Pancreas (tissue), 10 donors: ENCODE results near the gene RNF152. TPM values are rescaled to one million over a fixed set of nuclear protein-coding genes. Genes with fewer than 3 reads are reported as not detected.
A peak's percentile ranks its signal among the peaks of the same experiment; 100 is the strongest.

ENCODE experiments used
- ATAC-seq, 4 donors: fragments of 200-7000 bp; cut with Tn5 transposase; one replicate each; pipeline versions ENCODE4 v1.8.0 to v1.9.1; 2020; ENCODE audit warnings: mild to moderate bottlenecking in 4 of 4, moderate library complexity in 4 of 4
- DNase-seq, 6 donors: peaks; one replicate each; pipeline ENCODE4 v3.0.0-alpha.2; 2020
- FAIRE-seq: peaks from 2 replicates; lab custom pipeline; 2012; peaks lifted over from hg19 to GRCh38; lab: Jason Lieb, UNC
- H3K27ac ChIP-seq, 4 donors: fragments of 200-600 bp; sonication (generic); 1 replicate in 3 of 4; 2 replicates in 1 of 4; pipeline versions ENCODE4 v1.5.0 to v1.8.0; 2020
- H3K27me3 ChIP-seq, 4 donors: fragments of 200-600 bp; one replicate each; pipeline ENCODE4 v1.8.0; 2021
- H3K36me3 ChIP-seq, 3 donors: fragments of 200-600 bp; sonication (generic) in 1 of 3; one replicate each; pipeline versions ENCODE4 v1.5.0 to v1.8.0; 2020 to 2021
- H3K4me1 ChIP-seq, 3 donors: fragments of 200-600 bp; one replicate each; pipeline ENCODE4 v1.8.0; 2021
- H3K4me3 ChIP-seq, 4 donors: fragments of 200-600 bp; sonication (generic) in 2 of 4; one replicate each; pipeline versions ENCODE4 v1.5.0 to v1.8.0; 2020 to 2021
- H3K9me3 ChIP-seq, 4 donors: fragments of 200-600 bp; one replicate each; pipeline ENCODE4 v1.8.0; 2021
- CTCF ChIP-seq, 4 donors: fragments of 200-600 bp; sonication (generic) in 3 of 4; IDR thresholded peaks; one replicate each; pipeline versions ENCODE4 v1.5.0 to v1.8.0; 2021; ENCODE audit warnings: antibody characterized with exemption in 4 of 4
- WGBS, 2 donors: extraction: QIAGEN DNeasy Blood & Tissue Kit; methylation state at CpG; one replicate each; pipeline ENCODE4 v1.1.7; 2013; 5-methylcytosine and 5-hydroxymethylcytosine counted together
- intact Hi-C, 3 donors: fragments of 100-400 bp; cut with DNase I; formaldehyde crosslinking; loops; one replicate each; pipeline versions ENCODE4 v1.11.1 to v1.14.2; 2022
- polyA plus RNA-seq, 2 donors: library from polyadenylated mRNA; stranded (reverse); fragments of 200-250 nt; gene quantifications; one replicate each; pipeline ENCODE4 v1.2.3, GENCODE V29; 2013
- total RNA-seq, 6 donors: library from RNA; stranded (reverse); fragmentation: NEBNext Ultra II Directional in 4 of 6; extraction: Animal tissue kit (Norgen Biotek cat#: 25700) in 4 of 6; gene quantifications; one replicate each; pipeline versions ENCODE4 v1.2.1 to v1.2.4, GENCODE V29; 2021 to 2023
- donor health status: healthy with polysubstance abuse.
- donor health status: DM: no; HTN: no; CAD: no; lungs with moderate emphysema.
- donor health status: DM: no; HTN: no; CAD: no.
- donor health status: control.
- donor health status: control.
- donor health status: Bipolar disorder and iron deficiency.
- donor health status: DM: yes; HTN: yes; CAD: no.
- donor health status: DM: no; HTN: no; CAD: no.
- donor health status: DM: no; HTN: no; CAD: no.
- donor health status: DM: yes; HTN: yes; CAD: no.

The RNF152 gene
- total and polyA plus RNA-seq, 8 donors = 0.91 to 7.2 (median 4.8) TPM

- intact Hi-C loops = loop anchor here in 2 of 3 donors (10.0 kb wide), 2 partner anchors 261 to 311 kb away; no protein-coding TSS in a partner anchor
- FAIRE-seq = no peak
- H3K27ac ChIP-seq = no peak overlapping the region
These were observed 3.3 kb upstream of the RNF152 start for GRCh38 chr18:61896118-61896517.

GRCh38 chr18:61894751-61895524 lies 2.1 kb upstream of the RNF152 start:
- H3K36me3 ChIP-seq = no peaks in the 10 kb centered on the region
- DNase-seq = no peak
- intact Hi-C loops = loop anchor here in 2 of 3 donors (5.0 to 10.0 kb wide), 3 partner anchors 253 to 310 kb away; no protein-coding TSS in a partner anchor
- no peaks in the 10 kb centered on the region for H3K4me1 ChIP-seq
- H3K9me3 ChIP-seq = no peaks in the 10 kb centered on the region
- H3K27ac ChIP-seq = peak overlapping the region in 3 of 4 donors; percentile 29 to 79 (median 76)
- H3K27me3 ChIP-seq = no peaks in the 10 kb centered on the region
- TF ChIP-seq CTCF (IDR thresholded peaks at IDR 0.05) = no peak
- peak overlapping the region; percentile 65 to 87 (median 80) for H3K4me3 ChIP-seq
- FAIRE-seq = no peak
- no peak for ATAC-seq
- 30 to 31% methylated on average over 26 to 28 of the region's 28 CpGs for WGBS, 2 donors

More at GRCh38 chr18:61896118-61896517, 3.3 kb upstream of the RNF152 start:
- WGBS, 2 donors = 89 to 100% methylated on average over 1 of the region's 1 CpG
- Histone ChIP-seq H3K4me1 (no peaks in the 10 kb centered on the region), H3K4me3 (no peak overlapping the region), H3K9me3 (no peaks in the 10 kb centered on the region), H3K36me3 (no peaks in the 10 kb centered on the region), H3K27me3 (no peaks in the 10 kb centered on the region)
- ATAC-seq (no peak), DNase-seq (no peak)
- TF ChIP-seq CTCF (IDR thresholded peaks at IDR 0.05) = no peak

- Histone ChIP-seq H3K4me1 (no peaks in the 10 kb centered on the region), H3K36me3 (no peaks in the 10 kb centered on the region), H3K9me3 (no peaks in the 10 kb centered on the region), H3K27ac (peak overlapping the region; percentile 56 to 79 (median 78)), H3K27me3 (no peaks in the 10 kb centered on the region), H3K4me3 (peak overlapping the region; percentile 65 to 87 (median 80))
- ATAC-seq (peak; percentile 88 to 96 (median 95)), FAIRE-seq (no peak), DNase-seq (peak; percentile 81 to 93 (median 86))
- TF ChIP-seq CTCF (IDR thresholded peaks at IDR 0.05) = no peak
- intact Hi-C loops = loop anchor here in 2 of 3 donors (5.0 to 10.0 kb wide), 3 partner anchors 252 to 309 kb away; no protein-coding TSS in a partner anchor
- WGBS, 2 donors = 1% methylated on average over 59 to 95 of the region's 95 CpGs
These were observed 1.4 kb upstream of the RNF152 start for GRCh38 chr18:61893971-61894750.

GRCh38 chr18:61893309-61893970 lies 633 bp upstream of the RNF152 start:
- peak overlapping the region; percentile 56 to 79 (median 78) for H3K27ac ChIP-seq
- peak overlapping the region; percentile 65 to 87 (median 80) for H3K4me3 ChIP-seq
- H3K9me3 ChIP-seq = no peaks in the 10 kb centered on the region
- H3K27me3 ChIP-seq = no peaks in the 10 kb centered on the region
- no peak for FAIRE-seq
- no peak for TF ChIP-seq CTCF (IDR thresholded peaks at IDR 0.05)
- no peaks in the 10 kb centered on the region for H3K36me3 ChIP-seq
- WGBS, 2 donors = 1% methylated on average over 36 to 65 of the region's 65 CpGs
- intact Hi-C loops = loop anchor here in 2 of 3 donors (5.0 to 10.0 kb wide), 3 partner anchors 251 to 309 kb away; no protein-coding TSS in a partner anchor
- H3K4me1 ChIP-seq = no peaks in the 10 kb centered on the region
- peak; percentile 22 to 82 (median 35) for DNase-seq
- ATAC-seq = peak; percentile 47 to 59 (median 54)
